ENCODE data around the gene SMKR1. TPM values are rescaled to one million over a fixed set of nuclear protein-coding genes. Genes with fewer than 3 reads are reported as not detected.
"Not testable (repeated sequence)": the region's sequence is repeated elsewhere in the genome, so short reads cannot be mapped to it uniquely, and the experiment has no call there.

Gene SMKR1
- total RNA-seq, 1 donor from 2014 or later: 1.5 TPM

DNA sequence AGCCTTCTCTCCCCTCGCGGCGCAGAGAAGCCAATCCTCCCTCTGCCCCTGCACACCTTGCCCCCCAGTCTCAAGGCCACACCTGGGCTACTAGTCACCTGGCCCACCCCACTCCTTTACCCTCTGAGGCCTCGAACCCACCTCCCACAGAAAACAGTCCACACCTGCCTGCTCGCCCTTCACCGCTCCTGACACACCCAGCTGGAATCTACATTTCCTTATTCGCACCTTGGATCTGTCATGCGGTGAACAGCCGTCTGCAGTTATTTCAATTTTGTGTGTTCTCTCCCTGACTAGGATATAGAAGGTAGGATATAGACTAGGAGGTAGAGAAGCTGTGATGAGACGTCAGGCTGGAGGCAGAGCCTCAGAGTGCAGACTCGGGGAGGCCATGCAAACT, 29.4 kb downstream of the SMKR1 start:
- Mint-ChIP-seq H3K4me1 (ENCODE audit: unreplicated experiment) (peaks cover 4% of the 10 kb centered on the region), H3K27ac (no peak overlapping the region), H3K27me3 (no peaks in the 10 kb centered on the region), H3K36me3 (no peaks in the 10 kb centered on the region), H3K4me3 (no peak overlapping the region), H3K9me3 (no peaks in the 10 kb centered on the region)
- no peak for DNase-seq (ENCODE audit: extremely low spot score, unreplicated experiment)
- no peak for TF ChIP-seq CTCF (conservative IDR thresholded peaks at IDR 0.05)

DNA sequence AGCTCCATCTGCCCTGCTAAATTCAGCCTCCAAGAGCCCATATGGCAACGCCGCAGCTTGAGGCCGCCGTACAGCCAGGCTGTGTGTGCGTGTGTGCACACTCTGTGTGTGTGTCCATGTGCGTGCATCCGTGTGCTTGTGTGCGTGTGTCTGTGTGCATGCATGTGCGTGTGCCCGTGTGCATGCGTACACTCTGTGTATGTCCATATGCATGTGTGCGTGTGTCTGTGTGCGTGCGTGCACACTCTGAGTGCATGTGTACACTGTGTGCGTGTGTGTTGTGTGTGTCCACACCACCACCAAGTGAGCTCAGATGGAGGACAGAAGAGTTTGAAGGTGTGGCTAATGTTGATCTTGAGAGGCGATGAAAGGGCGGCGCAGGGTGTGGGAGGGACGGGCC, 30.0 kb downstream of the SMKR1 start:
- Mint-ChIP-seq H3K9me3 (no peaks in the 10 kb centered on the region), H3K4me3 (no peak overlapping the region)

GRCh38 chr7:129534558-129535274, 32.4 kb downstream of the SMKR1 start:
- not testable (repeated sequence) for H3K9me3 Mint-ChIP-seq; DNase-seq (ENCODE audit: extremely low spot score, unreplicated experiment); H3K4me3 Mint-ChIP-seq; H3K27me3 Mint-ChIP-seq; H3K36me3 Mint-ChIP-seq; H3K27ac Mint-ChIP-seq; H3K4me1 Mint-ChIP-seq (ENCODE audit: unreplicated experiment)

More for the DNA sequence above, 30.0 kb downstream of the SMKR1 start:
- H3K36me3 Mint-ChIP-seq: no peaks in the 10 kb centered on the region
- no peak for DNase-seq (ENCODE audit: extremely low spot score, unreplicated experiment)
- peaks cover 4% of the 10 kb centered on the region for H3K4me1 Mint-ChIP-seq (ENCODE audit: unreplicated experiment)
- no peaks in the 10 kb centered on the region for H3K27me3 Mint-ChIP-seq
- no peak for TF ChIP-seq CTCF (conservative IDR thresholded peaks at IDR 0.05)
- no peak overlapping the region for H3K27ac Mint-ChIP-seq

DNA sequence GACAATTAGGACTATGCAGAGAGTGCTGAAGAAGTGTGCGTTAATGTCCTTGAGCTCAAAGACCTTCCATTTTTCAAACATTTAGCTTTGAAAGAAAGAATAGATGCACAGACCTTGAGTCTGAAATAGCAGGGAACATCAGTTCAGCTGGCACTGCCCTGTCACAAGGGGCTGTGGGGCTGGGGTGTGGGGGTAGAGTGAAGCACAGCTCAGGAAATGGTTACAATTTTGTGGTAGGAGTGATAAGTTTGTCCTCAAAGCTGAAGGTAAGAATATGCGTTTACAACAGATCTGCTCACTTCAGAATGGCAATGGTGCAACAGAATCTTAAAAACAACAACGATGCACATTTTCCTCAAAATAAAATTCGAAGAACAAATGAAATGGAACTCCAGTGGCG, 33.6 kb downstream of the SMKR1 start:
- TF ChIP-seq CTCF (conservative IDR thresholded peaks at IDR 0.05): no peak
- Mint-ChIP-seq H3K36me3 (no peaks in the 10 kb centered on the region), H3K27ac (no peak overlapping the region), H3K4me3 (no peak overlapping the region), H3K4me1 (ENCODE audit: unreplicated experiment) (peaks cover 4% of the 10 kb centered on the region), H3K9me3 (no peaks in the 10 kb centered on the region), H3K27me3 (no peaks in the 10 kb centered on the region)
- no peak for DNase-seq (ENCODE audit: extremely low spot score, unreplicated experiment)

DNA sequence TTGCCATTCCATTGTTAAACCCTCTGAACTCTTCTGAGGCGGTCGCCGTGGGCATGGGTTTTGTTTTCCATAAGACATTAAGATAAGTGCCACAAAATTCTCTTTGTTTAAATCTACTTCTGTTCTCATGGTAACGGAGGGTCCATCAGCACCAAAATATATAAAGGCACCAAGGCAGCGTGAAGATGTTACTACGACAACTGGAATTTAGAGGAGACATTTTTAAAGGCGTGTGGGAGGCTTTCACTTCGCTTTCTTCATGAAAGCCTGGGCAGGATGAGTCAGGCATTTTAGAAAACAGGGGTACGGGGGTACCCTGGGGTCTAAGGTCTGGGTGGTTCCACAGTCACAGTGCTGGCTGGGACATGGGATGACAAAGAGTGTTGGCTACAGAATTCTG, 34.0 kb downstream of the SMKR1 start:
- Mint-ChIP-seq H3K9me3 (no peaks in the 10 kb centered on the region), H3K4me3 (no peak overlapping the region), H3K4me1 (ENCODE audit: unreplicated experiment) (peaks cover 4% of the 10 kb centered on the region), H3K27ac (no peak overlapping the region), H3K27me3 (no peaks in the 10 kb centered on the region), H3K36me3 (no peaks in the 10 kb centered on the region)
- TF ChIP-seq CTCF (conservative IDR thresholded peaks at IDR 0.05): no peak
- DNase-seq (ENCODE audit: extremely low spot score, unreplicated experiment): no peak

- H3K9me3 Mint-ChIP-seq: no peaks in the 10 kb centered on the region
- H3K27me3 Mint-ChIP-seq: peaks cover 8% of the 10 kb centered on the region
- H3K27ac Mint-ChIP-seq: no peak overlapping the region
- H3K4me3 Mint-ChIP-seq: no peak overlapping the region
- no peaks in the 10 kb centered on the region for H3K36me3 Mint-ChIP-seq
- no peak for TF ChIP-seq CTCF (conservative IDR thresholded peaks at IDR 0.05)
- no peak for DNase-seq (ENCODE audit: extremely low spot score, unreplicated experiment)
- H3K4me1 Mint-ChIP-seq (ENCODE audit: unreplicated experiment): peaks cover 4% of the 10 kb centered on the region
Measured at GRCh38 chr7:129538790-129539189, 36.5 kb downstream of the SMKR1 start.
